PFSK-1 (cell line): ENCODE results near the gene APOBEC3F.

Experiments
- POLR2AphosphoS5 ChIP-seq: IDR thresholded peaks from 2 replicates; pipeline ENCODE4 v1.6.1; 2012; ENCODE audit warnings: low read depth, mild to moderate bottlenecking, control low read depth, low read length, moderate library complexity
- REST ChIP-seq, 2 experiments: IDR thresholded peaks; 2 replicates each; pipeline versions ENCODE4 v1.6.1 to v1.8.0; 2011 to 2012; ENCODE audit warnings: low read depth in 2 of 2, low read length in 2 of 2, control low read depth in 1 of 2, inconsistent platforms in 1 of 2, mild to moderate bottlenecking in 1 of 2, moderate library complexity in 1 of 2; ENCODE audit not compliant: insufficient read depth in 1 of 2
- SIN3A ChIP-seq: IDR thresholded peaks from 2 replicates; pipeline ENCODE4 v1.6.1; 2012; ENCODE audit warnings: mild to moderate bottlenecking, low read length, moderate library complexity, borderline replicate concordance; ENCODE audit not compliant: insufficient read depth
- TAF1 ChIP-seq: IDR thresholded peaks from 2 replicates; pipeline ENCODE4 v1.6.1; 2012; ENCODE audit warnings: low read length, control low read depth, borderline replicate concordance; ENCODE audit not compliant: insufficient read depth

- TF ChIP-seq TAF1 = no peak
- TF ChIP-seq REST (IDR thresholded peaks at IDR 0.05; ENCODE audit: insufficient read depth in 1 of 2, low read depth in 2 of 2, low read length in 2 of 2) = no peak
- TF ChIP-seq POLR2AphosphoS5 = no peak
- TF ChIP-seq SIN3A = no peak
Observed at GRCh38 chr22:39041908-39042307, 1.2 kb downstream of the APOBEC3F start.
